NCI-H1105 treated with DMSO at 0.1 percent for 48 hours (cell line): Measurements from ENCODE around the gene C1QTNF1.
"Not testable (repeated sequence)": the region's sequence is repeated elsewhere in the genome, so short reads cannot be mapped to it uniquely, and the experiment has no call there.

Source experiments
- DNase-seq: peaks from one replicate; lab custom pipeline; 2025; lab: John Stamatoyannopoulos, UW

Gene C1QTNF1

GRCh38 chr17:79054200-79054960, 30.4 kb downstream of the C1QTNF1 start:
- DNase-seq = no peak

- no peak for DNase-seq
These were observed 31.2 kb downstream of the C1QTNF1 start for GRCh38 chr17:79055197-79055596.

GRCh38 chr17:79057737-79058385, 33.9 kb downstream of the C1QTNF1 start:
- no peak for DNase-seq

DNA sequence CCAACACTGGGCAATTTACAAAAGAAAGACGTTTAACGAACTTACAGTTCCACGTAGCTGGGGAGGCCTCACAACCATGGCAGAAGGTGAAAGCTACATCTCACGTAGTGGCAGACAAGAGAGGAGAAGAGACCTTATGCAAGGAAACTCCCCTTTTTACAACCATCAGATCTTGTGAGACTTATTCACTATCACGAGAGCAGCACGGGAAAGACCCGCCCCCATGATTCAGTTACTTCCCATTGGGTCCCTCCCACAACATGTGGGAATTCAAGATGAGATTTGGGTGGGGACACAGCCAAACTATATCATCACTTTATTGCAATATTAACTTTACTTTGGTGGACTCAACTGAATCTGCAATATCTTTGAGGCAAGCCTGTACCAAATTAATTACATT, 38.7 kb downstream of the C1QTNF1 start:
- no peak for DNase-seq

DNA sequence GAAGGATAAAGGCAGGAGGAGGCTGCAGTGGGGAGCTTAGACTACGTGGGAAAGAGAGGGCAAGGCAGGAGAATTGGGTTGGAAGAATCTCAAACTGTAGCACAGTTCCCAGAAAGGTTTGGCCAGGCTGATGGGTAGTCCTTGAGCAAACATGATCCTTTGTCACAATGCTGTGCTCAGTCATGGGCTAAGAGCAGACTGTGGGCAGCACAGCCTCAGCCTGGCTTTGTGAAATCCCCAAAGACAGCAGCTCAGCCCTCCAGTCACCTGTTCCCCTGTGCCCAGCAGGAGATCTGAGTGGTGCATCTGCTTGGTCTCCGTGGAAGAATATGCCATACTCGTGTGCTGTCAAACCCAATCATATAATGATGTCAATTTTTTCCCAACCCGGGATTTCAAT, 40.1 kb downstream of the C1QTNF1 start:
- no peak for DNase-seq

- DNase-seq = peak; percentile 0
These were observed 41.2 kb downstream of the C1QTNF1 start for GRCh38 chr17:79065105-79065670.

GRCh38 chr17:79066963-79067362, 43.0 kb downstream of the C1QTNF1 start:
- no peak for DNase-seq

DNA sequence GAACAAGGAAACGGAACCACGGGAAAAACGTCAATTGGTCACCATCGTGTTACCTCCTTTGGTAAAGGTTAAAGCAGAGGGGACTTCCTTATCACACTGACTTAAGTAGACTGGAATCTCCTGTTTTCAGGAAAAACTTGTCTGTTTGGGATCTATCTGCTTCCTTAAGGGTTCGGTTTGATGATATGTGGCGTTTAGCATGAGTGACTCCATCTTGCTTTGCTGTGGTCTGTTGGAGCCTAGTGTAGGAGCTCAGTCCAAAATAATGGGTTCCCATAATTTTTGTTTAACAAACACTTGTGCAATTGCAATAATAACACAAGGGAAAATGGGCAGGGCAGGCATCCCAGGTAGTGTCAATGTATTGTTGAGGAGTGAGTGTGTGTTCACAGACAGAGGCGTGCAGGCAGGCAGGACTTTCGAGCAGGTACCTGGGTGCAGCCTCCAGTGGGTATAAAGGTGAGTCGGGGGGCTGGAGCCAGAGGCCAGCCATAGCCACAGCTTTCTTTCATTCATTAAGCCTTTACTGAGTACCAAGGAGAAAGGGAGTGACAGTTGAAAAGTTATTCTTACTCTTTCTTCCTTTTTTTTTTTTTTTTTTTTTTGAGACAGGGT, 46.4 kb downstream of the C1QTNF1 start:
- no peak for DNase-seq

GRCh38 chr17:79071161-79071740, 47.3 kb downstream of the C1QTNF1 start:
- DNase-seq = no peak

- no peak for DNase-seq
These were observed 48.6 kb downstream of the C1QTNF1 start for GRCh38 chr17:79072544-79072943.

DNA sequence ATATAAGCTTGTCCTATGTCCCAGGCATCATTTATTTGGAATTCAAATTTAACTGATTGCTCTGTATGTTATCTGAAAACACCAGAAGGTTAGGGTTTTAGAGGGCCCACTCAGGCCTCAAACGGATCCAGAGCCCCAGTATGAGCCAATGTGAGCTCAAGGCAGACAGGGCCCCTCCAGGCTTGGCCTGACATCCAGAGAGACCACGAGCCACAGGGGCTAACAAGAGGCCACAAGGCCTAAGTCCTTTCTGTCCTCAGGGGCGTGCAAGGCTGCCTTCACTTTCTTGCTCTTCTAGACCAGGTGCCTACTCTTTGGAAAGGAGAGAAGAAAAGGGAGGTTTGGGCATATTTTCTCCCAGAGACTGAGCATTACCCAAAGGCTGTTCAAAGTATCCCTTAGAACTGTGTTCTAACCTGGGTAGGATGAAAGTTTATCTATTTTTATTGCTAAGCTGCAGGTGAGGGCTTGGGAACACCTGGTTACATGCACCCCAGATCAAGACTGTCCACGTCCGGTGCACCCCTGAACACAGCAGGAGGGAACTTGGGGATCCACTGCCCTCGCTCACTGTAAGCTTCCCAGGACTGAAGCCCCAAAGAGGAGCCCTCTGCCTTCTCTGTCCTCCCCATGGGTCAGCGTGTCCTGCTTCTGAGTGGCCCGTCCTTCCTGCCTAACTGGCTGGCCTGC, 49.2 kb downstream of the C1QTNF1 start:
- no peak for DNase-seq

GRCh38 chr17:79073706-79074088, 49.7 kb downstream of the C1QTNF1 start:
- DNase-seq = no peak

GRCh38 chr17:79074121-79074648, 50.2 kb downstream of the C1QTNF1 start:
- DNase-seq = not testable (repeated sequence)

- DNase-seq = peak; percentile 82
These were observed 50.9 kb downstream of the C1QTNF1 start, which contains the start of gene ENGASE for GRCh38 chr17:79074649-79075445. Gene ENGASE (plus strand): TSS chr17:79074824. CDS start chr17:79074945, 121 bp downstream.

DNA sequence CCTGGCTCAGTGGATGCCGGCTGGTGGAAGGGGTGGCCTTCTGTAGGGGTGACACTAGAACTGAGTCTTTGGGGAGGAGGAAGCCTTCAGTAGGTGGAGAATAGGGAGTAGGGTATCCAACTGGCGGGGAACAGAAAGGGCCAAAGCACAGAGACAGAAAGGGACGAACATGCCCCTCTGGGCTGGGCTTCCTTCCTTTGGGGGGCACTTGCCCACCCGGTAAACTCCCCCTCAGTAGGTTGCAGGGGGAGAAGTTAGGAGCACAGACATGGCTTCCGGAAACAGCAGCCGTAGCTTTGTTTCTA, 51.4 kb downstream of the C1QTNF1 start:
- DNase-seq = no peak

DNA sequence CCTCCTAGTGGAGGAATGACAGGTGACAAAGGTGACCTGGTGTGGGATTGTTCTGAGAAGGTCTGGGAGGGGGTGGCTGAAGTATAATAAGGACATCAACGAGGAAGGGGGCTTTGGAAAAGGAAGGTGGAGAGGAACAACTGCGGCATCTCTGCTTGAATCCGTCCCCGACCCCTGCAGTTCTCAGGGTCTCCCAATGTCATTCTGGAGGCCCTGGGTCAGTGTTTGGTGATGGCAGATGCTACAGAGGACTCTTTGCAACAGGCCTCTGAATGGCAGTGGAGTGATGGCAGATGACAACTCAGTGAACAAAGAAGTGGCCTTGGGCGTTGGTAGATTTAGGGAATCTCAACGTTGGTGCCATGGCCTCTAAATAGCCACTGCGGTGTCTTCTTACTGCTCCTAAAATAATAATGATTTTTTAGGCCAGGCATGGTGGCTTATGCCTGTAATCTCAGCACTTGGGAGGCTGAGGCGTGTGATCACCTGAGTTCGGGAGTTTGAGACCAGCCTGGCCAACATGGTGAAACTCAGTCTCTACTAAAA, 52.0 kb downstream of the C1QTNF1 start:
- DNase-seq = no peak

DNA sequence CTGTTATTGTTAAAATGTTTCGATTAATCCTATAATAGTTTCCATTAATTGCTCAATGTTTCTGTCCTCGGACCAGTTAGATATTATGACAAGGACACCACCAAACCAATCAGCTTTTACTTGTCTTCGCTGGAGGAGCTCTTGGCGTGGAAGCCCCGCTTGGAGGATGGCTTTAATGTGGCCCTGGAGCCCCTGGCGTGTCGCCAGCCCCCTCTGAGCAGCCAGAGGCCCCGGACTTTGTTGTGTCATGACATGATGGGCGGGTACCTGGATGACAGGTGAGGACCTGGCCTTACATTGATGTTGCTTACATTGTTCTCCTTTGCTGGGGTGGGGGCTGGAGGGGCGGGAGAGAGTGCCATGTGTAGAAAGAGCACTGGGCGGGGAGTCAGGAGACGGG, 53.6 kb downstream of the C1QTNF1 start:
- no peak for DNase-seq

DNA sequence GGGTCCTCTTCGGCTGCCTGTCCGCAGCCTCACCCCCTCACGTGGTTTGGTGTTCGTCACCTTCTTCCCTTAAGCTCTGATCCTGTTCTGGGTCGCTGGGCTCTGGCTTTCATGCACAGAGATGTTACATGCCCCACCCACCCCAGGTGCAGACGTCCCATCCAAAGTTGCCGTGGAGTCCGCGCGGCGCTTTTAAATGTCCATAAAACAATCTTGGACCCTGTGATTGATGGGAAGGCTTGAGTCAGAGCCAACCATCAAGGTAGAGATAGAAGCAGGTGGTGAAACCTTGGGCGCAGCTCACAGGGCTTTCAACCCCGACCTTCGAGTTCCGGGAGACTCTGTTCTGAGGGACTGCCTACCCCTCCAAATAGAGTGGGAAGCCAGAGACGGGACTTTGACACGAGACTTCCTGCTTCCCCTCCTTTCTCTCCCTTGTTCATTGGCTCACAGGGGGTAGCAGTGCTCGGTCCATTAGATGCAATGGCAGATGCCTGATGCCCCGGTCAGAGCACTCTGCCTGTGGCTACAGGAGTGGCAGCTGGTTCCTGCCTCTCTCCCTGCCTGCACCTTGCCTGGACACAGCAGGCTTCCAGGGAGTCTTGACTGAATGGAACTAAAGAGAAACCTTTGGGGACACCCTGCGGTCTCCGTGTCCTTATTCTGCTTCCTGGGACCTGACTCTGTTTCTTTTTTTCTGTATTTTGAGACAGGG, 54.7 kb downstream of the C1QTNF1 start:
- DNase-seq = no peak

DNA sequence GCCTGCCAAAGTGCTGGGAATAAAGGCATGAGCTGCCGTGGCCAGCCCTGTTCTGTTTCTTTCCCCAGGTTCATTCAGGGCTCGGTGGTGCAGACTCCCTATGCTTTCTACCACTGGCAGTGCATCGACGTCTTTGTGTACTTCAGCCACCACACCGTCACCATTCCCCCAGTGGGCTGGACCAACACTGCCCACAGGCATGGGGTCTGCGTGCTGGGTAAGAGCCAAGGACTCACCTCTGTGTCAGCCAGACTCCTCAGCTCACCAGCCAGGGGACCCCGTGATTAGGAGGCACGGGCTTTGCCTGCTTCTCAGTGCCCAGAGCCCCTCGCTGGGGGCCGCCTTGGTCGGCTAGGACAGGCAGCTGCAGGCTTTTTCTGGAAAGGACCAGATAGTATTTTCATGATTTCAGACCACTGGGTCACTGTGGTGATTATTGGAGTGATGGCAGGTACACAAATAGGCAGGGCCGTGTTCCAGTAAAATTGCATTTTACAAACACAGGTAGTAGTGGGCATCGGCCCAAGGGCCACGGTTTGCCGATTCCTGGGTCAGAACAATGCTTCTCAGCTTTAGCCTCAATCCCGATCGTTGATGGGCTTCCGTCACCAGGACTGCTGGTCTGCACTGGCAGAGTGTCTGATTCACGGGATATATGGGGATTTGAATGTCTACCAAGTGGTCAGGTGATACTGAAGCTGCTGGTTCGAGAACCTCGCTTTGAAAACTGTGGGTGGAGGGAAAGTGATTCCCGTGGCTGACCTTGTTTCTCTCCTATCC, 55.6 kb downstream of the C1QTNF1 start:
- DNase-seq = no peak
